Parathyroid adenoma (tissue), 2 donors: ENCODE measurements around the gene KRT16.

Experiments
- H2AFZ ChIP-seq: fragments of 300-600 bp; sonication (generic); one replicate; pipeline ENCODE4 v1.7.0; 2017; ENCODE audit warnings: antibody characterized with exemption, mild to moderate bottlenecking
- H3K27ac ChIP-seq: fragments of 300-600 bp; sonication (generic); one replicate; pipeline ENCODE4 v1.7.0; 2017
- H3K27me3 ChIP-seq: fragments of 300-600 bp; sonication (generic); one replicate; pipeline ENCODE4 v1.7.0; 2017; ENCODE audit warnings: low read length; ENCODE audit not compliant: control insufficient read depth, insufficient read depth
- H3K36me3 ChIP-seq: fragments of 300-600 bp; sonication (generic); one replicate; pipeline ENCODE4 v1.7.0; 2017; ENCODE audit warnings: low read length; ENCODE audit not compliant: control insufficient read depth, insufficient read depth
- H3K4me1 ChIP-seq: fragments of 300-600 bp; sonication (generic); one replicate; pipeline ENCODE4 v1.7.0; 2017; ENCODE audit warnings: control low read depth
- H3K4me2 ChIP-seq: fragments of 300-600 bp; sonication (generic); one replicate; pipeline ENCODE4 v1.7.0; 2017; ENCODE audit warnings: low read length
- H3K4me3 ChIP-seq: fragments of 300-600 bp; sonication (generic); one replicate; pipeline ENCODE4 v1.7.0; 2017; ENCODE audit warnings: low read depth, low read length
- H3K79me2 ChIP-seq: fragments of 300-600 bp; sonication (generic); one replicate; pipeline ENCODE4 v1.7.0; 2017; ENCODE audit warnings: control low read depth
- H3K9ac ChIP-seq: fragments of 300-600 bp; sonication (generic); one replicate; pipeline ENCODE4 v1.7.0; 2017; ENCODE audit warnings: mild to moderate bottlenecking
- H3K9me3 ChIP-seq: fragments of 300-600 bp; sonication (generic); one replicate; pipeline ENCODE4 v1.7.0; 2017; ENCODE audit warnings: low read length; ENCODE audit not compliant: control insufficient read depth
- CTCF ChIP-seq: fragments of 300-600 bp; sonication (generic); IDR thresholded peaks from one replicate; pipeline ENCODE4 v1.7.0; 2017; ENCODE audit warnings: antibody characterized with exemption, mild to moderate bottlenecking
- donor health status: primary hyperparathyroidism.

Gene KRT16

GRCh38 chr17:41650794-41651624, 38.4 kb upstream of the KRT16 start:
- H3K79me2 ChIP-seq: no peaks in the 10 kb centered on the region
- H3K4me1 ChIP-seq: peaks cover 49% of the 10 kb centered on the region
- H3K4me2 ChIP-seq: no peak overlapping the region
- no peaks in the 10 kb centered on the region for H3K27me3 ChIP-seq
- H3K9me3 ChIP-seq: no peaks in the 10 kb centered on the region
- TF ChIP-seq CTCF: no peak
- no peak overlapping the region for H3K9ac ChIP-seq
- H2AFZ ChIP-seq: peak overlapping the region; percentile 64
- H3K36me3 ChIP-seq: no peaks in the 10 kb centered on the region
- peak overlapping the region; percentile 16 for H3K27ac ChIP-seq
- H3K4me3 ChIP-seq: no peak overlapping the region

- Histone ChIP-seq H3K4me1 (peaks cover 41% of the 10 kb centered on the region), H3K9me3 (no peaks in the 10 kb centered on the region), H3K79me2 (no peaks in the 10 kb centered on the region), H3K27me3 (no peaks in the 10 kb centered on the region), H3K4me2 (no peak overlapping the region), H2AFZ (no peak overlapping the region), H3K4me3 (no peak overlapping the region), H3K36me3 (no peaks in the 10 kb centered on the region), H3K9ac (no peak overlapping the region), H3K27ac (no peak overlapping the region)
- no peak for TF ChIP-seq CTCF
Measured at GRCh38 chr17:41649923-41650519, 37.5 kb upstream of the KRT16 start.

- peak overlapping the region; percentile 22 for H3K27ac ChIP-seq
- no peak overlapping the region for H3K9ac ChIP-seq
- H3K4me3 ChIP-seq: peak overlapping the region; percentile 23
- H2AFZ ChIP-seq: peak overlapping the region; percentile 97
- H3K79me2 ChIP-seq: no peaks in the 10 kb centered on the region
- peaks cover 30% of the 10 kb centered on the region for H3K4me1 ChIP-seq
- H3K9me3 ChIP-seq: no peaks in the 10 kb centered on the region
- peak overlapping the region; percentile 71 for H3K4me2 ChIP-seq
- no peaks in the 10 kb centered on the region for H3K36me3 ChIP-seq
- TF ChIP-seq CTCF: peak; percentile 99
- H3K27me3 ChIP-seq: no peaks in the 10 kb centered on the region
Measured at GRCh38 chr17:41648411-41649195, 36.0 kb upstream of the KRT16 start.

GRCh38 chr17:41647940-41648410, 35.4 kb upstream of the KRT16 start:
- Histone ChIP-seq H2AFZ (peak overlapping the region; percentile 97), H3K4me1 (peaks cover 23% of the 10 kb centered on the region), H3K27ac (peak overlapping the region; percentile 22), H3K36me3 (no peaks in the 10 kb centered on the region), H3K4me2 (peak overlapping the region; percentile 71), H3K79me2 (no peaks in the 10 kb centered on the region), H3K9ac (no peak overlapping the region), H3K4me3 (peak overlapping the region; percentile 23), H3K9me3 (no peaks in the 10 kb centered on the region), H3K27me3 (no peaks in the 10 kb centered on the region)
- peak; percentile 99 for TF ChIP-seq CTCF
